Measurements from ENCODE around the gene CDS2.

The CDS2 gene

GRCh38 chr20:5154543-5154925 is 27.7 kb downstream of the CDS2 start:
- Histone ChIP-seq H3K27me3 (ENCODE audit: insufficient read depth, low read length, poor library complexity) (no peaks in the 10 kb centered on the region), H3K4ac (ENCODE audit: low read depth, low read length) (no peak overlapping the region), H4K8ac (ENCODE audit: low read depth, low read length) (no peak overlapping the region), H3K27ac (ENCODE audit: low read depth, low read length) (no peak overlapping the region), H3K79me1 (ENCODE audit: low read length) (peaks cover 28% of the 10 kb centered on the region), H3K4me2 (ENCODE audit: low read length) (no peak overlapping the region), H3K9ac (ENCODE audit: low read length) (no peak overlapping the region), H3K23ac (ENCODE audit: low read length) (no peak overlapping the region), H3K56ac (ENCODE audit: low read length) (no peak overlapping the region), H3K36me3 (ENCODE audit: control insufficient read depth, insufficient read depth, low read length) (no peaks in the 10 kb centered on the region), H2BK120ac (ENCODE audit: low read depth, low read length) (no peak overlapping the region), H3K18ac (ENCODE audit: low read length) (no peak overlapping the region), H2AK5ac (ENCODE audit: low read length) (no peak overlapping the region), H4K5ac (ENCODE audit: low read length) (no peak overlapping the region), H2BK5ac (ENCODE audit: low read length) (no peak overlapping the region), H3K4me1 (ENCODE audit: control insufficient read depth, low read depth, low read length) (no peaks in the 10 kb centered on the region), H3K4me3 (ENCODE audit: low read length) (no peak overlapping the region), H2BK15ac (replicated peaks; ENCODE audit: low read depth) (no peak overlapping the region), H3K79me2 (ENCODE audit: control insufficient read depth, insufficient read depth, low read length) (peaks cover 22% of the 10 kb centered on the region)
- DNase-seq = no peak
- no CpG with 5 or more reads among the region's 6 CpGs for WGBS (ENCODE audit: extremely low coverage, insufficient coverage, low lambda C conversion rate)

- no peak overlapping the region for H3K4me2 ChIP-seq (ENCODE audit: low read length)
- H3K9ac ChIP-seq (ENCODE audit: low read length) = no peak overlapping the region
- DNase-seq = no peak
- H3K36me3 ChIP-seq (ENCODE audit: control insufficient read depth, insufficient read depth, low read length) = no peaks in the 10 kb centered on the region
- H3K79me1 ChIP-seq (ENCODE audit: low read length) = peaks cover 26% of the 10 kb centered on the region
- no peak overlapping the region for H3K27ac ChIP-seq (ENCODE audit: low read depth, low read length)
- no peak overlapping the region for H3K4ac ChIP-seq (ENCODE audit: low read depth, low read length)
- no peak overlapping the region for H4K5ac ChIP-seq (ENCODE audit: low read length)
- no CpG with 5 or more reads among the region's 2 CpGs for WGBS (ENCODE audit: extremely low coverage, insufficient coverage, low lambda C conversion rate)
- H3K23ac ChIP-seq (ENCODE audit: low read length) = no peak overlapping the region
- no peak overlapping the region for H2BK15ac ChIP-seq (replicated peaks; ENCODE audit: low read depth)
- H3K27me3 ChIP-seq (ENCODE audit: insufficient read depth, low read length, poor library complexity) = no peaks in the 10 kb centered on the region
- H2BK120ac ChIP-seq (ENCODE audit: low read depth, low read length) = no peak overlapping the region
- H4K8ac ChIP-seq (ENCODE audit: low read depth, low read length) = no peak overlapping the region
- no peak overlapping the region for H3K4me3 ChIP-seq (ENCODE audit: low read length)
- H3K18ac ChIP-seq (ENCODE audit: low read length) = no peak overlapping the region
- no peaks in the 10 kb centered on the region for H3K4me1 ChIP-seq (ENCODE audit: control insufficient read depth, low read depth, low read length)
- peaks cover 20% of the 10 kb centered on the region for H3K79me2 ChIP-seq (ENCODE audit: control insufficient read depth, insufficient read depth, low read length)
- no peak overlapping the region for H3K56ac ChIP-seq (ENCODE audit: low read length)
- no peak overlapping the region for H2BK5ac ChIP-seq (ENCODE audit: low read length)
- no peak overlapping the region for H2AK5ac ChIP-seq (ENCODE audit: low read length)
Observed at GRCh38 chr20:5155404-5155803, 28.6 kb downstream of the CDS2 start.

- no peak overlapping the region for H3K56ac ChIP-seq (ENCODE audit: low read length)
- H2BK5ac ChIP-seq (ENCODE audit: low read length) = no peak overlapping the region
- H2BK15ac ChIP-seq (replicated peaks; ENCODE audit: low read depth) = no peak overlapping the region
- H3K4me3 ChIP-seq (ENCODE audit: low read length) = no peak overlapping the region
- no CpG with 5 or more reads among the region's 4 CpGs for WGBS (ENCODE audit: extremely low coverage, insufficient coverage, low lambda C conversion rate)
- DNase-seq = no peak
- no peak overlapping the region for H4K8ac ChIP-seq (ENCODE audit: low read depth, low read length)
- no peak overlapping the region for H3K27ac ChIP-seq (ENCODE audit: low read depth, low read length)
- peaks cover 23% of the 10 kb centered on the region for H3K79me1 ChIP-seq (ENCODE audit: low read length)
- H3K4me1 ChIP-seq (ENCODE audit: control insufficient read depth, low read depth, low read length) = no peaks in the 10 kb centered on the region
- H3K79me2 ChIP-seq (ENCODE audit: control insufficient read depth, insufficient read depth, low read length) = peaks cover 19% of the 10 kb centered on the region
- no peak overlapping the region for H3K9ac ChIP-seq (ENCODE audit: low read length)
- no peak overlapping the region for H2AK5ac ChIP-seq (ENCODE audit: low read length)
- no peak overlapping the region for H3K4ac ChIP-seq (ENCODE audit: low read depth, low read length)
- no peak overlapping the region for H3K4me2 ChIP-seq (ENCODE audit: low read length)
- no peak overlapping the region for H2BK120ac ChIP-seq (ENCODE audit: low read depth, low read length)
- no peak overlapping the region for H3K23ac ChIP-seq (ENCODE audit: low read length)
- H4K5ac ChIP-seq (ENCODE audit: low read length) = no peak overlapping the region
- no peaks in the 10 kb centered on the region for H3K27me3 ChIP-seq (ENCODE audit: insufficient read depth, low read length, poor library complexity)
- no peaks in the 10 kb centered on the region for H3K36me3 ChIP-seq (ENCODE audit: control insufficient read depth, insufficient read depth, low read length)
- H3K18ac ChIP-seq (ENCODE audit: low read length) = no peak overlapping the region
Observed at GRCh38 chr20:5156675-5157448, 30.1 kb downstream of the CDS2 start.

GRCh38 chr20:5159928-5160327 is 33.1 kb downstream of the CDS2 start:
- no CpG with 5 or more reads among the region's 3 CpGs for WGBS (ENCODE audit: extremely low coverage, insufficient coverage, low lambda C conversion rate)
- Histone ChIP-seq H3K4me1 (ENCODE audit: control insufficient read depth, low read depth, low read length) (no peaks in the 10 kb centered on the region), H3K18ac (ENCODE audit: low read length) (no peak overlapping the region), H3K4ac (ENCODE audit: low read depth, low read length) (no peak overlapping the region), H3K27ac (ENCODE audit: low read depth, low read length) (no peak overlapping the region), H2BK5ac (ENCODE audit: low read length) (no peak overlapping the region), H3K36me3 (ENCODE audit: control insufficient read depth, insufficient read depth, low read length) (no peaks in the 10 kb centered on the region), H3K23ac (ENCODE audit: low read length) (no peak overlapping the region), H3K79me1 (ENCODE audit: low read length) (peaks cover 17% of the 10 kb centered on the region), H3K79me2 (ENCODE audit: control insufficient read depth, insufficient read depth, low read length) (peaks cover 17% of the 10 kb centered on the region), H3K56ac (ENCODE audit: low read length) (no peak overlapping the region), H4K8ac (ENCODE audit: low read depth, low read length) (peak overlapping the region; percentile 39), H3K9ac (ENCODE audit: low read length) (no peak overlapping the region), H2BK120ac (ENCODE audit: low read depth, low read length) (no peak overlapping the region), H3K4me2 (ENCODE audit: low read length) (no peak overlapping the region), H4K5ac (ENCODE audit: low read length) (no peak overlapping the region), H2AK5ac (ENCODE audit: low read length) (no peak overlapping the region), H3K4me3 (ENCODE audit: low read length) (no peak overlapping the region), H2BK15ac (replicated peaks; ENCODE audit: low read depth) (no peak overlapping the region), H3K27me3 (ENCODE audit: insufficient read depth, low read length, poor library complexity) (no peaks in the 10 kb centered on the region)
- no peak for DNase-seq

- Histone ChIP-seq H3K27me3 (ENCODE audit: insufficient read depth, low read length, poor library complexity) (no peaks in the 10 kb centered on the region), H2AK5ac (ENCODE audit: low read length) (no peak overlapping the region), H2BK5ac (ENCODE audit: low read length) (no peak overlapping the region), H4K8ac (ENCODE audit: low read depth, low read length) (no peak overlapping the region), H3K79me2 (ENCODE audit: control insufficient read depth, insufficient read depth, low read length) (peaks cover 17% of the 10 kb centered on the region), H3K79me1 (ENCODE audit: low read length) (peaks cover 17% of the 10 kb centered on the region), H3K23ac (ENCODE audit: low read length) (no peak overlapping the region), H3K4me3 (ENCODE audit: low read length) (no peak overlapping the region), H3K4ac (ENCODE audit: low read depth, low read length) (no peak overlapping the region), H3K56ac (ENCODE audit: low read length) (no peak overlapping the region), H2BK15ac (replicated peaks; ENCODE audit: low read depth) (no peak overlapping the region), H3K9ac (ENCODE audit: low read length) (no peak overlapping the region), H2BK120ac (ENCODE audit: low read depth, low read length) (no peak overlapping the region), H3K4me2 (ENCODE audit: low read length) (no peak overlapping the region), H3K18ac (ENCODE audit: low read length) (no peak overlapping the region), H4K5ac (ENCODE audit: low read length) (no peak overlapping the region), H3K4me1 (ENCODE audit: control insufficient read depth, low read depth, low read length) (no peaks in the 10 kb centered on the region), H3K36me3 (ENCODE audit: control insufficient read depth, insufficient read depth, low read length) (no peaks in the 10 kb centered on the region), H3K27ac (ENCODE audit: low read depth, low read length) (no peak overlapping the region)
- no peak for DNase-seq
Observed at GRCh38 chr20:5160882-5161281, 34.1 kb downstream of the CDS2 start.
